Activated CD4-positive, CD25-positive, alpha-beta regulatory T cell treated with anti-CD3 and anti-CD28 coated beads, Interleukin-2, amount 50 U/mL, for 16 hours (primary cell): ENCODE results near the gene POC1A.

Experiments used
- DNase-seq: peaks from one replicate; pipeline ENCODE4 v3.0.0-alpha.2; 2020; ENCODE audit warnings: low read depth, low spot score

Gene POC1A

GRCh38 chr3:52130966-52131622 lies 23.1 kb downstream of the POC1A start:
- DNase-seq: no peak

GRCh38 chr3:52128118-52128683 lies 26.0 kb downstream of the POC1A start:
- no peak for DNase-seq

GRCh38 chr3:52126500-52126899 lies 27.7 kb downstream of the POC1A start:
- DNase-seq: no peak

GRCh38 chr3:52126036-52126435 lies 28.2 kb downstream of the POC1A start:
- no peak for DNase-seq

- no peak for DNase-seq
These were observed 29.5 kb downstream of the POC1A start for GRCh38 chr3:52124766-52125165.

- DNase-seq: no peak
These were observed 30.1 kb downstream of the POC1A start for GRCh38 chr3:52124126-52124525.

GRCh38 chr3:52123106-52123725 lies 31.0 kb downstream of the POC1A start:
- peak; percentile 50 for DNase-seq

- DNase-seq: no peak
These were observed 31.7 kb downstream of the POC1A start for GRCh38 chr3:52122491-52122890.

- DNase-seq: no peak
These were observed 32.4 kb downstream of the POC1A start for GRCh38 chr3:52121813-52122212.

GRCh38 chr3:52121464-52121805 lies 32.8 kb downstream of the POC1A start:
- no peak for DNase-seq

GRCh38 chr3:52120556-52121463 lies 33.4 kb downstream of the POC1A start:
- DNase-seq: no peak

GRCh38 chr3:52119826-52120225 lies 34.4 kb downstream of the POC1A start:
- no peak for DNase-seq

GRCh38 chr3:52119099-52119498 lies 35.1 kb downstream of the POC1A start:
- no peak for DNase-seq

- no peak for DNase-seq
These were observed 35.9 kb downstream of the POC1A start for GRCh38 chr3:52118156-52118875.

GRCh38 chr3:52117537-52117936 lies 36.7 kb downstream of the POC1A start:
- no peak for DNase-seq

- DNase-seq: no peak
These were observed 42.2 kb downstream of the POC1A start for GRCh38 chr3:52112056-52112455.

GRCh38 chr3:52110502-52110901 lies 43.7 kb downstream of the POC1A start:
- no peak for DNase-seq

GRCh38 chr3:52109611-52110301 lies 44.5 kb downstream of the POC1A start:
- DNase-seq: no peak

GRCh38 chr3:52108302-52109232 lies 45.7 kb downstream of the POC1A start:
- no peak for DNase-seq
